ENCODE data around the gene COL4A2.

The COL4A2 gene

DNA sequence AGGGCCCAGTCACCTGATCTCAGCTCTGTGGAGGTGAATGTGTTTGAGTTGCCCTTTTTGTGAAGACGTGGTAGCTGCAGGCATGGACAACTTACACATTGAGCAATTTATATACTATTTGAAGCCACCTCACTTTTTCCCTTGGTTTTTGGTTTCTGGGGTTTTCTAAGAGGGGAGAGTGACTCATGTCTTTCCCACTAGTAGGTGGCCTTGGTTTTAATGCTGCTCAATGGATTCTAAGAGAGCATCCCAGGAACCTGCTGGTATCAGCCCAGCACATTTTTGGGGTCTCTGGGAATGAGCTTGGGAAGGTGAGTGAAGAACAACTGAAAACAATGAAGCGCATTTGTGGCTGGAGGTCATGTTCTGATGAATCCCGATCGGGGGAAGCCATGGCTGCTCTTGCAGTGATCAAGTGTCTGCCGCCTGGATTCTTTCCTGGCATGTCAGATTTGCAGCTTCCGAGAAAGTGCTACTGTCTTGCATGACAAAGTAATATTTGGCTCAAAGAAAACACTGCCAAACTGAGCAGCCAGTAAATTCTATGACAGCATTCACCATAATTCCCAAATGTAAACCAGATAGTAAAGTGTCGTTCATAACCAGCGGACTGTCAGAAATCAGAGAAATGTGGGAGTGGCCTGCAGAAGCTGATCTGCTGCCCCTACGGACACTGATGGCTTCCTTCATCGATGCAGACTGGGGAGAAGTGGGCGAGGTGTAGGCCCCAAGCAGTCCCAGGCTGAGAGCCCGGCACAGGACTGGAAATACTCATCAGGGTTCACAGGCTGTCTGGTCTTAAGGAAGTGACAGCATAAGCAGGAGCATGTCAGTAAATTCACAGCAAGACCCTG is 98.7 kb downstream of the COL4A2 start:
- H4K20me1 ChIP-seq (ENCODE audit: insufficient read depth) = no peaks in the 10 kb centered on the region
- H3K9ac ChIP-seq = no peak overlapping the region
- TF ChIP-seq, protein P1, sequence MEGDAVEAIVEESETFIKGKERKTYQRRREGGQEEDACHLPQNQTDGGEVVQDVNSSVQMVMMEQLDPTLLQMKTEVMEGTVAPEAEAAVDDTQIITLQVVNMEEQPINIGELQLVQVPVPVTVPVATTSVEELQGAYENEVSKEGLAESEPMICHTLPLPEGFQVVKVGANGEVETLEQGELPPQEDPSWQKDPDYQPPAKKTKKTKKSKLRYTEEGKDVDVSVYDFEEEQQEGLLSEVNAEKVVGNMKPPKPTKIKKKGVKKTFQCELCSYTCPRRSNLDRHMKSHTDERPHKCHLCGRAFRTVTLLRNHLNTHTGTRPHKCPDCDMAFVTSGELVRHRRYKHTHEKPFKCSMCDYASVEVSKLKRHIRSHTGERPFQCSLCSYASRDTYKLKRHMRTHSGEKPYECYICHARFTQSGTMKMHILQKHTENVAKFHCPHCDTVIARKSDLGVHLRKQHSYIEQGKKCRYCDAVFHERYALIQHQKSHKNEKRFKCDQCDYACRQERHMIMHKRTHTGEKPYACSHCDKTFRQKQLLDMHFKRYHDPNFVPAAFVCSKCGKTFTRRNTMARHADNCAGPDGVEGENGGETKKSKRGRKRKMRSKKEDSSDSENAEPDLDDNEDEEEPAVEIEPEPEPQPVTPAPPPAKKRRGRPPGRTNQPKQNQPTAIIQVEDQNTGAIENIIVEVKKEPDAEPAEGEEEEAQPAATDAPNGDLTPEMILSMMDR (conservative IDR thresholded peaks at IDR 0.05; ENCODE audit: low read depth, low read length) = no peak
- no peaks in the 10 kb centered on the region for H3K4me1 ChIP-seq (ENCODE audit: low read depth, poor library complexity, severe bottlenecking)
- no peak overlapping the region for H2AFZ ChIP-seq (ENCODE audit: low read depth)
- no peaks in the 10 kb centered on the region for H3K79me2 ChIP-seq (ENCODE audit: insufficient read depth, low read depth)
- no peak overlapping the region for H3K4me2 ChIP-seq
- no peaks in the 10 kb centered on the region for H3K36me3 ChIP-seq (ENCODE audit: insufficient read depth)
- no peaks in the 10 kb centered on the region for H3K27me3 ChIP-seq (ENCODE audit: insufficient read depth, low read depth)
- no peak overlapping the region for H3K4me3 ChIP-seq (IDR thresholded peaks at IDR 0.05; ENCODE audit: insufficient read depth, low read depth, low read length)
- no peak overlapping the region for H3K27ac ChIP-seq

DNA sequence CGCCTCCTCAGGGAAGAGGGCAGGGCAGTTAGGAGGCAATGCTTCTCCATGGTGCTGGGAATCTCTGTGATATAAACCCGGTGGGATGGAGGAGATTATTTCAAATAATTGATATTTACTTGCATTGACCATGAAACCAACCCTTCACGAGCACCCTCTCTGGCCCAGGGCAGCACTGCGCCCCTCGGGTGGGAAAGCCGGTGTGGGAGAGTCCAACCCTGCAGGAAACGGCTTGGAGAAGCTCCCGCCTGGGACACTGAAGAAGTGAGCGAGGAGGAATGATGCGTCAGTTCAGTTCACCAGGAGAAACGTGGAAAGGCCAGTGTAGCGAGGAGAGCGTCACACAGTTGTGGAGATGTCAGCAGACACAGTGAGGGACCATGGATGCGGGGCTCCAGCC is 99.9 kb downstream of the COL4A2 start:
- H3K36me3 ChIP-seq (ENCODE audit: insufficient read depth) = no peaks in the 10 kb centered on the region
- H3K4me2 ChIP-seq = no peak overlapping the region
- no peaks in the 10 kb centered on the region for H3K27me3 ChIP-seq (ENCODE audit: insufficient read depth, low read depth)
- H3K79me2 ChIP-seq (ENCODE audit: insufficient read depth, low read depth) = no peaks in the 10 kb centered on the region
- no peak overlapping the region for H3K27ac ChIP-seq
- no peak overlapping the region for H3K9ac ChIP-seq
- no peak overlapping the region for H2AFZ ChIP-seq (ENCODE audit: low read depth)
- no peaks in the 10 kb centered on the region for H4K20me1 ChIP-seq (ENCODE audit: insufficient read depth)
- H3K4me3 ChIP-seq (IDR thresholded peaks at IDR 0.05; ENCODE audit: insufficient read depth, low read depth, low read length) = no peak overlapping the region
- no peaks in the 10 kb centered on the region for H3K4me1 ChIP-seq (ENCODE audit: low read depth, poor library complexity, severe bottlenecking)
- TF ChIP-seq, protein P1 (conservative IDR thresholded peaks at IDR 0.05; ENCODE audit: low read depth, low read length) = no peak

DNA sequence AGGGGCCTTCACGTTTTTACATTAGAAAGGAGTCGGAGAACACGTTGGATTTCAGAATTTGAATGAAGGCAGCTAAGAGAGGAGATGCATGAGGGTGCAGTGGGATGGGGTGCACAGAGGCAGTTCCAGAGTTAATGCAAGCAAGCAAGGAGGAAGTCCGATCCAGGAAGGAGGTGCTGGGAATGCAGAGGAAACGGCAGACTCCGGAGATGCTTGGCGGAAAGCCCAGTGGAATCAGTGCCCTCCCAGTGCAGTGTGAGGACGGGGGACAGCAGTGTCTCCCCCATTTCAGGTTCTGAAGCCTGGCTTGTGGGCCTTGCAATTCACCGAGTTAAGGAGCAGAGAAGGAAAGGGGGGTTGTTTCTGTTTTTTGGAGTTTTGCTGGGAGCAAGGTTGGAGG is 100.4 kb downstream of the COL4A2 start:
- Histone ChIP-seq H2AFZ (ENCODE audit: low read depth) (no peak overlapping the region), H4K20me1 (ENCODE audit: insufficient read depth) (no peaks in the 10 kb centered on the region), H3K79me2 (ENCODE audit: insufficient read depth, low read depth) (no peaks in the 10 kb centered on the region), H3K9ac (no peak overlapping the region), H3K4me2 (no peak overlapping the region), H3K27ac (no peak overlapping the region), H3K27me3 (ENCODE audit: insufficient read depth, low read depth) (no peaks in the 10 kb centered on the region), H3K4me1 (ENCODE audit: low read depth, poor library complexity, severe bottlenecking) (no peaks in the 10 kb centered on the region), H3K4me3 (IDR thresholded peaks at IDR 0.05; ENCODE audit: insufficient read depth, low read depth, low read length) (no peak overlapping the region), H3K36me3 (ENCODE audit: insufficient read depth) (no peaks in the 10 kb centered on the region)
- TF ChIP-seq, protein P1 (conservative IDR thresholded peaks at IDR 0.05; ENCODE audit: low read depth, low read length) = no peak

DNA sequence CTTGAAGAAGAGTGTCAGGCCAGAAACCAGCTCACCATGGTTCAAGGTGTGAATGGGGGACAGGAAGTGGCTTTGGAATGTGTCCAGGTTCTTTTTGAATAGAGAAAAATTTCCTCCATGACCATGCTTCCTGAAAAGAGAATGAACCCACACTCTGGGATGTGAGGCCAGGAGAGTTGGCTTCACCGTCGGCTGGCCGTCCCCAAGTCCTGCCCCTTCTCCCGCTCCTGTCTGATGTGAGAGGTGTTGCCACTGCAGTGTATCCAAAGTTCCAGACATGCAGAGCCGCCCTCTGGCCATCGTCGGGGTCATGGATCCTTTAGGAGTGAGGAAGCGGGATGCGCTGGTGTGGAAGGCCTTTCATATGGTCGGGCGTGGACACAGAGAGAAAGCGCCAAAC is 101.2 kb downstream of the COL4A2 start:
- no peak overlapping the region for H3K9ac ChIP-seq
- no peaks in the 10 kb centered on the region for H3K36me3 ChIP-seq (ENCODE audit: insufficient read depth)
- H3K27ac ChIP-seq = no peak overlapping the region
- no peaks in the 10 kb centered on the region for H3K27me3 ChIP-seq (ENCODE audit: insufficient read depth, low read depth)
- no peak overlapping the region for H3K4me2 ChIP-seq
- no peaks in the 10 kb centered on the region for H3K79me2 ChIP-seq (ENCODE audit: insufficient read depth, low read depth)
- H2AFZ ChIP-seq (ENCODE audit: low read depth) = no peak overlapping the region
- H3K4me3 ChIP-seq (IDR thresholded peaks at IDR 0.05; ENCODE audit: insufficient read depth, low read depth, low read length) = no peak overlapping the region
- H4K20me1 ChIP-seq (ENCODE audit: insufficient read depth) = no peaks in the 10 kb centered on the region
- H3K4me1 ChIP-seq (ENCODE audit: low read depth, poor library complexity, severe bottlenecking) = no peaks in the 10 kb centered on the region
- TF ChIP-seq, protein P1 (conservative IDR thresholded peaks at IDR 0.05; ENCODE audit: low read depth, low read length) = no peak
